Prostate gland (tissue), 2 donors: ENCODE data around the gene VAMP5.

ENCODE experiments used
- CTCF ChIP-seq, 4 experiments: fragments of 200-600 bp in 2 of 4; fragments of 450-650 bp in 2 of 4; sonication (generic) in 2 of 4; IDR thresholded peaks; 1 replicate in 3 of 4; 2 replicates in 1 of 4; pipeline ENCODE4 v1.5.1; 2016 to 2019; ENCODE audit warnings: antibody characterized with exemption in 4 of 4, mild to moderate bottlenecking in 2 of 4, moderate library complexity in 2 of 4
- POLR2A ChIP-seq: fragments of 450-650 bp; IDR thresholded peaks from one replicate; pipeline ENCODE4 v1.6.1; 2016; ENCODE audit warnings: antibody characterized with exemption, mild to moderate bottlenecking
- POLR2AphosphoS5 ChIP-seq: sonication (generic); formaldehyde crosslinking; IDR thresholded peaks from one replicate; pipeline ENCODE4 v1.6.1; 2017; ENCODE audit warnings: antibody characterized with exemption

DNA sequence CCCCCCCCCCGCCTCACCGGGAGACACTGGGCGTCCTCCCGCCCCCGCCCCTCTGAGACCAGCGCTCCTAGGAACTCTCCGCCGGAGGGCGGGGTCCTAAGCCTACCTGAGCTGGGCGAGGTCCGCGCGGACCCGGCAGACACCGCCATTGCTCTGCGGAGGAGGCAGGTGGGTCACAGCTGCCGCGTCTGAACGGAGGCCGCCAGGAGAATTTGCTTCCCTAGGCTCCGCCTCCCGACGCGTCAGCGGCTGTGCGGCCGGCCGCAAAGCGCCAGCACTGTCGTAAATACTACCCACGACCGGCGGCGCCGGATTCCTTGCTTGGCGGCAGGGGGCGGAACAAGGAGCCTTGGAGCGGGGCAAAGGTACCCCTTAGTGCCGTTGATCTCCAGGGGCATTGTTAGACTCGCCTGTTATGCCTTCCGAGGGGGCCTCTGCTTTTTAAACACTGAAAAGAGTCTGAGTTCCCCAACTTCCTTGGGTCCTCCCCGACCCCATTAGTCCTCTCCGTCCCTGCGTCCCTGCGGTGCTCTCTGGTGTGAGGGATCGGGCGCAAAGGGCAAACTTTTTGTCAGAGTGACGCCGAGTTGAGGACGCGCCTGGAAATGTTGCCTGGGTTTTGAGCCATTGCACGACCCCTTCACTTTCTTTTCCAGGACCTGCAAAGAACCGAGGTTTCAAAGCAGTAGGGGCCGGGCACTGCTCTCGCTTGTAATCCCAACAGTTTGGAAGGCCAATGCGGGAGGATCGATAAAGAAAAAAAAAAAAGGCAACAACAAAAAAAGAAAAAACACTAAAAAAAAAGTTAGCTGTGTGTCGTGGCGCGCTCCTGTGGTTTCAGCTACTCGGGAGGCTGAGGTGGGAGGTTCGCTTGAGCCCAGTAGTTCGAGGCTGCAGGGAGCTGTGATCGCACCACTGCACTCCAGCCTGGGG is 22.7 kb upstream of the VAMP5 start, which contains the start of gene GGCX:
- TF ChIP-seq POLR2A (peak; percentile 80), CTCF (IDR thresholded peaks at IDR 0.05) (peak in 3 of 4 experiments; percentile 46 to 77 (median 54)), POLR2AphosphoS5 (peak; percentile 97)
